ENCODE results near the gene URB2. TPM values are rescaled to one million over a fixed set of nuclear protein-coding genes. Genes with fewer than 3 reads are reported as not detected.

The URB2 gene
- total RNA-seq, 4 donors from 2014 or later = 5.0 to 14.6 (median 8.3) TPM

GRCh38 chr1:229661897-229662296 lies 35.9 kb downstream of the URB2 start:
- no peak for TF ChIP-seq EP300 (IDR thresholded peaks at IDR 0.05)
- no peak for TF ChIP-seq POLR2A (IDR thresholded peaks at IDR 0.05; ENCODE audit: low read depth)
- TF ChIP-seq CTCF (IDR thresholded peaks at IDR 0.05) = no peak
- TF ChIP-seq POLR2AphosphoS5 (IDR thresholded peaks at IDR 0.05) = no peak
- Histone ChIP-seq H3K4me3 (no peak overlapping the region), H3K36me3 (peaks cover 7 to 22% (median 14%) of the 10 kb centered on the region in 4 donors), H3K27ac (replicated peaks in 1 of 4) (no peak overlapping the region), H3K9me3 (no peaks in the 10 kb centered on the region), H3K4me1 (peaks cover 4 to 34% (median 21%) of the 10 kb centered on the region in 4 donors), H3K27me3 (no peaks in the 10 kb centered on the region)
- DNase-seq (ENCODE audit: extremely low spot score) = no peak
- 92% methylated on average over 8 of the region's 8 CpGs for WGBS
- intact Hi-C loops (cut with DNase I) = loop anchor here (1.0 to 10.0 kb wide), 2 partner anchors 403 to 648 kb away; partner anchors contain the start of gene GALNT2

- Histone ChIP-seq H3K4me1 (peaks cover 4 to 34% (median 21%) of the 10 kb centered on the region in 4 donors), H3K36me3 (peaks cover 3 to 12% (median 7%) of the 10 kb centered on the region in 4 donors), H3K27me3 (no peaks in the 10 kb centered on the region), H3K9me3 (no peaks in the 10 kb centered on the region), H3K27ac (replicated peaks in 1 of 4) (no peak overlapping the region), H3K4me3 (no peak overlapping the region)
- 69% methylated on average over 9 of the region's 9 CpGs for WGBS
- no peak for TF ChIP-seq POLR2AphosphoS5 (IDR thresholded peaks at IDR 0.05)
- TF ChIP-seq POLR2A (IDR thresholded peaks at IDR 0.05; ENCODE audit: low read depth) = no peak
- TF ChIP-seq EP300 (IDR thresholded peaks at IDR 0.05) = no peak
- intact Hi-C loops (cut with DNase I) = loop anchor here (10.0 kb wide), 1 partner anchor 401 kb away; the partner anchor contains the start of gene GALNT2
- DNase-seq (ENCODE audit: extremely low spot score) = no peak
Measured at GRCh38 chr1:229664133-229664689, 38.2 kb downstream of the URB2 start.

GRCh38 chr1:229665912-229666558 lies 40.0 kb downstream of the URB2 start:
- WGBS = 72% methylated on average over 6 of the region's 7 CpGs
- Histone ChIP-seq H3K27ac (replicated peaks in 1 of 4) (no peak overlapping the region), H3K27me3 (no peaks in the 10 kb centered on the region), H3K36me3 (peaks cover 0 to 4% (median 0%) of the 10 kb centered on the region in 4 donors), H3K9me3 (no peaks in the 10 kb centered on the region), H3K4me3 (no peak overlapping the region), H3K4me1 (peaks cover 4 to 31% (median 21%) of the 10 kb centered on the region in 4 donors)
- no peak for TF ChIP-seq CTCF (IDR thresholded peaks at IDR 0.05)
- intact Hi-C loops (cut with DNase I) = loop anchor here (10.0 kb wide), 1 partner anchor 399 kb away; the partner anchor contains the start of gene GALNT2
- DNase-seq (ENCODE audit: extremely low spot score) = no peak

GRCh38 chr1:229666585-229666984 lies 40.5 kb downstream of the URB2 start:
- no peak overlapping the region for H3K27ac ChIP-seq (replicated peaks in 1 of 4)
- WGBS = 95% methylated on average over 4 of the region's 4 CpGs
- intact Hi-C loops (cut with DNase I) = loop anchor here (10.0 kb wide), 1 partner anchor 398 kb away; the partner anchor contains the start of gene GALNT2

More at GRCh38 chr1:229666585-229666984, 40.5 kb downstream of the URB2 start:
- Histone ChIP-seq H3K27me3 (no peaks in the 10 kb centered on the region), H3K36me3 (peaks cover 0 to 4% (median 0%) of the 10 kb centered on the region in 4 donors), H3K9me3 (no peaks in the 10 kb centered on the region), H3K4me1 (peaks cover under 1 to 26% (median 15%) of the 10 kb centered on the region in 4 donors), H3K4me3 (no peak overlapping the region)
- DNase-seq (ENCODE audit: extremely low spot score) = no peak
- TF ChIP-seq POLR2AphosphoS5 (IDR thresholded peaks at IDR 0.05) (no peak), CTCF (IDR thresholded peaks at IDR 0.05) (no peak), POLR2A (IDR thresholded peaks at IDR 0.05; ENCODE audit: low read depth) (no peak)

Data from esophagus muscularis mucosa (tissue), 4 donors.